GM23248 (cell line): Measurements from ENCODE around the gene BIRC6. TPM values are rescaled to one million over a fixed set of nuclear protein-coding genes. Genes with fewer than 3 reads are reported as not detected.

ENCODE experiments used
- DNase-seq: peaks from one replicate; pipeline ENCODE4 v3.0.0-alpha.2; 2015
- H2AFZ ChIP-seq: fragments of 200-600 bp; sonication (generic); 2 replicates; pipeline ENCODE4 v1.6.1; 2016; ENCODE audit warnings: antibody characterized with exemption
- H3F3A ChIP-seq: fragments of 200-600 bp; sonication (generic); 2 replicates; pipeline ENCODE4 v1.6.1; 2016; ENCODE audit warnings: mild to moderate bottlenecking, antibody characterized with exemption, mixed run types; ENCODE audit not compliant: insufficient read depth
- H3K27ac ChIP-seq: fragments of 200-600 bp; sonication (generic); 2 replicates; pipeline ENCODE4 v1.5.1; 2016; ENCODE audit warnings: mild to moderate bottlenecking
- H3K27me3 ChIP-seq: fragments of 200-600 bp; sonication (generic); replicated peaks from 2 replicates; pipeline ENCODE4 v1.6.1; 2016; ENCODE audit warnings: mild to moderate bottlenecking; ENCODE audit not compliant: insufficient read depth
- H3K36me3 ChIP-seq: fragments of 200-600 bp; sonication (generic); 2 replicates; pipeline ENCODE4 v1.6.1; 2016; ENCODE audit warnings: low read depth, mild to moderate bottlenecking
- H3K4me1 ChIP-seq: fragments of 200-600 bp; sonication (generic); 2 replicates; pipeline ENCODE4 v1.6.1; 2016; ENCODE audit warnings: mild to moderate bottlenecking; ENCODE audit not compliant: insufficient read depth
- H3K4me2 ChIP-seq: fragments of 200-600 bp; sonication (generic); one replicate; pipeline ENCODE4 v1.6.1; 2016; ENCODE audit warnings: mild to moderate bottlenecking; ENCODE audit not compliant: unreplicated experiment
- H3K4me3 ChIP-seq: fragments of 200-600 bp; sonication (generic); 2 replicates; pipeline ENCODE4 v1.5.1; 2016; ENCODE audit warnings: mild to moderate bottlenecking
- H3K79me2 ChIP-seq: fragments of 200-600 bp; sonication (generic); 2 replicates; pipeline ENCODE4 v1.6.1; 2016; ENCODE audit warnings: mild to moderate bottlenecking; ENCODE audit not compliant: insufficient read depth
- H3K9ac ChIP-seq: fragments of 200-600 bp; sonication (generic); 2 replicates; pipeline ENCODE4 v1.6.1; 2016; ENCODE audit warnings: mild to moderate bottlenecking
- H3K9me2 ChIP-seq: fragments of 200-600 bp; sonication (generic); 2 replicates; pipeline ENCODE4 v1.6.1; 2016; ENCODE audit warnings: mixed run types, mild to moderate bottlenecking, moderate library complexity; ENCODE audit not compliant: insufficient read depth
- H3K9me3 ChIP-seq: fragments of 200-600 bp; sonication (generic); one replicate; pipeline ENCODE4 v1.6.1; 2017; ENCODE audit warnings: low read depth
- H4K20me1 ChIP-seq: fragments of 200-600 bp; sonication (generic); 2 replicates; pipeline ENCODE4 v1.6.0; 2016; ENCODE audit not compliant: insufficient read depth
- EZH2 ChIP-seq: fragments of 200-600 bp; sonication (generic); IDR thresholded peaks from 2 replicates; pipeline ENCODE4 v1.6.1; 2018; ENCODE audit warnings: antibody characterized with exemption, mild to moderate bottlenecking; ENCODE audit not compliant: insufficient read depth, poor library complexity, severe bottlenecking
- EZH2phosphoT487 ChIP-seq: fragments of 200-600 bp; sonication (generic); IDR thresholded peaks from 2 replicates; pipeline ENCODE4 v1.6.1; 2018; ENCODE audit warnings: antibody characterized with exemption, moderate library complexity, mild to moderate bottlenecking, low read depth; ENCODE audit not compliant: insufficient read depth
- WGBS, 2 experiments: methylation state at CpG; one replicate each; pipeline ENCODE4 v1.1.6; 2015 to 2017; ENCODE audit warnings: low lambda C conversion rate in 2 of 2, low coverage in 1 of 2; ENCODE audit errors: missing lambda C conversion rate in 2 of 2; 5-methylcytosine and 5-hydroxymethylcytosine counted together
- in situ Hi-C: fragments of 300-500 bp; cut with MboI; formaldehyde crosslinking; loops from 2 replicates; pipeline ENCODE4 v1.15.0; 2020
- polyA plus RNA-seq: library from polyadenylated mRNA; unstranded; fragments of >200 nt; fragmentation: Nextera tagmentation; extraction: Ambion mirVana; gene quantifications from 2 replicates; pipeline ENCODE4 v1.2.1, GENCODE V29; 2016
- total RNA-seq: library from RNA; depleted of rRNA; stranded (reverse); fragments of >200 nt; shearing (Covaris generic); gene quantifications from 2 replicates; pipeline ENCODE4 v1.2.3, GENCODE V29; 2014

Gene BIRC6
- total and polyA plus RNA-seq, 2 experiments from 2014 or later = 16.0 to 122 TPM

DNA sequence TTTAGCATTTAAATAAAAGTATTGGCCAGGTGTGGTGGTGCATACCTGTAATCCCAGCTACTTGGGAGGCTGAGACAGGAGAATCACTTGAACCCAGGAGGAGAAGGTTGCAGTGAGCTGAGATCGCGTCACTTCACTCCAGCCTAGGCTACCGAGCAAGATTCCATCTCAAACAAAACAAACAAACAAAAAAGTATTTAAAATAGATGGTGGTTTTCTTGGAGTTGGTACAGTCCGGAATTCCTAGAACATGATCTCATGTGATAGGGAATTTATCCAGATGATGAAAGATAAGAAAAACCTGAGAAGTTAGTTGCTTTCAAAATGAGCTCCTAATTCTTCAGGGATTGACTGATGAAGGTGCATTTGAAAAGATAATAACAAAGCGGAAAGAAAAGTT, 62.0 kb downstream of the BIRC6 start:
- Histone ChIP-seq H2AFZ (no peak overlapping the region), H3K9ac (no peak overlapping the region), H4K20me1 (no peaks in the 10 kb centered on the region), H3F3A (peaks cover 20% of the 10 kb centered on the region), H3K4me2 (no peak overlapping the region), H3K36me3 (peaks cover 32% of the 10 kb centered on the region), H3K4me1 (peaks cover 28% of the 10 kb centered on the region), H3K27me3 (no peaks in the 10 kb centered on the region), H3K4me3 (no peak overlapping the region), H3K27ac (no peak overlapping the region), H3K9me2 (no peaks in the 10 kb centered on the region), H3K79me2 (peaks cover 100% of the 10 kb centered on the region), H3K9me3 (no peaks in the 10 kb centered on the region)
- in situ Hi-C loops = no loop called here
- TF ChIP-seq EZH2phosphoT487 = no peak
- no peak for TF ChIP-seq EZH2
- peak; percentile 10 for DNase-seq
- 95 to 98% methylated on average over 5 of the region's 5 CpGs for WGBS, 2 experiments

DNA sequence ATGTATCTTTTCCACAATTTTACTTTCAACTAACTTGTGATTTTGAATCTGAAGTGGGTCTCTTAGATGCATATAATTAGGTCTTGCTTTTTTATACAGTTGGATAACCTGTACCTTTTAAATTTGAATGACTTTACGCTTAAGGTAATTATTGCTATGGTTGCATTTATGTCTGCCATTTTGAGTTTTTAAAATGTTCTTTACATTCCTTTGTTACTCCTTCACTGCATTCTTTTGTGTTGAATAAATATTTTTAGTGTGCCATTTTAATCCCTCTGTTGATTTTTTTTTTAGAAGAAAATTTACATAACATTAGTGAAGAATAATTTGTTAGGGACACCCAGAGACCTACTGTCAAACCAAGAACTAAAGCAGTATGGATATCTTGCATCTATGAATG, 65.3 kb downstream of the BIRC6 start:
- Histone ChIP-seq H3K4me1 (peaks cover 55% of the 10 kb centered on the region), H3K9ac (no peak overlapping the region), H3K9me3 (no peaks in the 10 kb centered on the region), H3K4me3 (peak overlapping the region; percentile 33; the same call in 1 of the 2 replicates), H4K20me1 (no peaks in the 10 kb centered on the region), H3K79me2 (peaks cover 100% of the 10 kb centered on the region), H3F3A (peaks cover 44% of the 10 kb centered on the region), H3K9me2 (no peaks in the 10 kb centered on the region), H2AFZ (0 out of 2 replicates have a peak overlapping the region, but pooled peaks have one; percentile 6), H3K36me3 (peaks cover 14% of the 10 kb centered on the region), H3K27ac (peak overlapping the region; percentile 55), H3K4me2 (peak overlapping the region; percentile 58), H3K27me3 (no peaks in the 10 kb centered on the region)
- in situ Hi-C loops = no loop called here
- DNase-seq = peak; percentile 46
- WGBS, 2 experiments = 96 to 98% methylated on average over 1 of the region's 1 CpG
- TF ChIP-seq EZH2 = no peak

- Histone ChIP-seq H3K27me3 (no peaks in the 10 kb centered on the region), H3K36me3 (peaks cover 5% of the 10 kb centered on the region), H3K79me2 (peaks cover 100% of the 10 kb centered on the region), H3K4me1 (peaks cover 55% of the 10 kb centered on the region), H3K27ac (no peak overlapping the region; the same call in 1 of the 2 replicates), H3K4me2 (no peak overlapping the region), H3K4me3 (no peak overlapping the region), H4K20me1 (no peaks in the 10 kb centered on the region), H3K9me3 (no peaks in the 10 kb centered on the region), H3K9me2 (no peaks in the 10 kb centered on the region), H2AFZ (no peak overlapping the region), H3F3A (peaks cover 44% of the 10 kb centered on the region), H3K9ac (no peak overlapping the region)
- in situ Hi-C loops = no loop called here
- DNase-seq = no peak
- TF ChIP-seq EZH2phosphoT487 (no peak), EZH2 (no peak)
These were observed 66.7 kb downstream of the BIRC6 start for GRCh38 chr2:32423536-32423935.

GRCh38 chr2:32424739-32425138, 67.9 kb downstream of the BIRC6 start:
- Histone ChIP-seq H3K79me2 (peaks cover 100% of the 10 kb centered on the region), H3K4me2 (no peak overlapping the region), H3K27me3 (no peaks in the 10 kb centered on the region), H3K27ac (no peak overlapping the region), H3F3A (peaks cover 44% of the 10 kb centered on the region), H3K9ac (no peak overlapping the region), H3K36me3 (peaks cover 3% of the 10 kb centered on the region; the same call in 1 of the 2 replicates), H3K9me3 (no peaks in the 10 kb centered on the region), H2AFZ (no peak overlapping the region), H3K9me2 (no peaks in the 10 kb centered on the region), H3K4me3 (no peak overlapping the region), H3K4me1 (peaks cover 55% of the 10 kb centered on the region), H4K20me1 (no peaks in the 10 kb centered on the region)
- no peak for TF ChIP-seq EZH2
- no peak for TF ChIP-seq EZH2phosphoT487
- DNase-seq = no peak
- 92 to 100% methylated on average over 5 of the region's 5 CpGs for WGBS, 2 experiments
- in situ Hi-C loops = no loop called here

- Histone ChIP-seq H3K36me3 (peaks cover 5% of the 10 kb centered on the region; the same call in 1 of the 2 replicates), H3K9me3 (no peaks in the 10 kb centered on the region), H2AFZ (no peak overlapping the region), H3F3A (peaks cover 44% of the 10 kb centered on the region), H3K4me2 (peak overlapping the region; percentile 76), H3K79me2 (peaks cover 100% of the 10 kb centered on the region), H3K4me1 (peaks cover 51% of the 10 kb centered on the region), H3K4me3 (peak overlapping the region; percentile 56), H3K9me2 (no peaks in the 10 kb centered on the region), H4K20me1 (no peaks in the 10 kb centered on the region), H3K9ac (peak overlapping the region; percentile 10; the same call in 1 of the 2 replicates), H3K27me3 (no peaks in the 10 kb centered on the region), H3K27ac (peak overlapping the region; percentile 54)
- 44 to 47% methylated on average over 2 of the region's 2 CpGs for WGBS, 2 experiments
- DNase-seq = peak; percentile 65
- no peak for TF ChIP-seq EZH2phosphoT487
- no peak for TF ChIP-seq EZH2
- in situ Hi-C loops = no loop called here
These were observed 68.9 kb downstream of the BIRC6 start for GRCh38 chr2:32425719-32426141.
